ENCODE results near the gene KLHDC4.
"Not testable (repeated sequence)": the region's sequence is repeated elsewhere in the genome, so short reads cannot be mapped to it uniquely, and the experiment has no call there.

The KLHDC4 gene

GRCh38 chr16:87765776-87766484 is at the start of gene KLHDC4:
KLHDC4 (minus strand) TSS chr16:87765986; CDS start chr16:87765890, 96 bp downstream.
- DNase-seq (ENCODE audit: low read depth) = peak; percentile 80

- no peak for DNase-seq (ENCODE audit: low read depth)
Measured at GRCh38 chr16:87815567-87815966, 49.8 kb upstream of the KLHDC4 start.

- no peak for DNase-seq (ENCODE audit: low read depth)
Measured at GRCh38 chr16:87812200-87812656, 46.4 kb upstream of the KLHDC4 start.

- not testable (repeated sequence) for DNase-seq (ENCODE audit: low read depth)
Measured at GRCh38 chr16:87811454-87811853, 45.7 kb upstream of the KLHDC4 start.

- no peak for DNase-seq (ENCODE audit: low read depth)
Measured at GRCh38 chr16:87809150-87809902, 43.5 kb upstream of the KLHDC4 start.

GRCh38 chr16:87808108-87808507 is 42.3 kb upstream of the KLHDC4 start:
- DNase-seq (ENCODE audit: low read depth) = no peak

GRCh38 chr16:87806641-87807546 is 41.1 kb upstream of the KLHDC4 start:
- no peak for DNase-seq (ENCODE audit: low read depth)

- no peak for DNase-seq (ENCODE audit: low read depth)
Measured at GRCh38 chr16:87806261-87806640, 40.5 kb upstream of the KLHDC4 start.

GRCh38 chr16:87803385-87803784 is 37.6 kb upstream of the KLHDC4 start:
- DNase-seq (ENCODE audit: low read depth) = no peak

GRCh38 chr16:87802670-87803069 is 36.9 kb upstream of the KLHDC4 start:
- no peak for DNase-seq (ENCODE audit: low read depth)

- no peak for DNase-seq (ENCODE audit: low read depth)
Measured at GRCh38 chr16:87801679-87802259, 36.0 kb upstream of the KLHDC4 start.

- DNase-seq (ENCODE audit: low read depth) = no peak
Measured at GRCh38 chr16:87800497-87800896, 34.7 kb upstream of the KLHDC4 start.

- DNase-seq (ENCODE audit: low read depth) = no peak
Measured at GRCh38 chr16:87795336-87795735, 29.6 kb upstream of the KLHDC4 start.

GRCh38 chr16:87794485-87795078 is 28.8 kb upstream of the KLHDC4 start:
- DNase-seq (ENCODE audit: low read depth) = no peak

GRCh38 chr16:87792205-87792565 is 26.4 kb upstream of the KLHDC4 start:
- no peak for DNase-seq (ENCODE audit: low read depth)

GRCh38 chr16:87791295-87792204 is 25.8 kb upstream of the KLHDC4 start:
- no peak for DNase-seq (ENCODE audit: low read depth)

- no peak for DNase-seq (ENCODE audit: low read depth)
Measured at GRCh38 chr16:87790292-87791100, 24.7 kb upstream of the KLHDC4 start.

GRCh38 chr16:87789437-87790291 is 23.9 kb upstream of the KLHDC4 start:
- no peak for DNase-seq (ENCODE audit: low read depth)

All from T-helper 22 cell (primary cell).